ENCODE measurements around the gene PRR5L.

The PRR5L gene

GRCh38 chr11:36358436-36358835 lies 62.3 kb downstream of the PRR5L start:
- Histone ChIP-seq H3K4me1 (ENCODE audit: control insufficient read depth, insufficient read depth, low read length) (no peaks in the 10 kb centered on the region), H3K9ac (ENCODE audit: low read length in 2 of 2) (no peak overlapping the region), H3K4me3 (ENCODE audit: low read length in 2 of 2) (no peak overlapping the region), H3K27ac (ENCODE audit: low read length) (no peak overlapping the region), H3K27me3 (ENCODE audit: control insufficient read depth in 1 of 2, insufficient read depth in 2 of 2, low read length in 2 of 2) (no peaks in the 10 kb centered on the region), H3K36me3 (ENCODE audit: control insufficient read depth in 2 of 2, insufficient read depth in 2 of 2, low read length in 2 of 2) (no peaks in the 10 kb centered on the region), H3K9me3 (ENCODE audit: control insufficient read depth in 2 of 2, low read length in 2 of 2) (no peaks in the 10 kb centered on the region)

GRCh38 chr11:36360318-36360717 lies 64.2 kb downstream of the PRR5L start:
- H3K27ac ChIP-seq (ENCODE audit: low read length): no peak overlapping the region
- H3K4me3 ChIP-seq (ENCODE audit: low read length in 2 of 2): no peak overlapping the region
- no peaks in the 10 kb centered on the region for H3K9me3 ChIP-seq (ENCODE audit: control insufficient read depth in 2 of 2, low read length in 2 of 2)
- H3K9ac ChIP-seq (ENCODE audit: low read length in 2 of 2): no peak overlapping the region
- H3K27me3 ChIP-seq (ENCODE audit: control insufficient read depth in 1 of 2, insufficient read depth in 2 of 2, low read length in 2 of 2): no peaks in the 10 kb centered on the region
- no peaks in the 10 kb centered on the region for H3K36me3 ChIP-seq (ENCODE audit: control insufficient read depth in 2 of 2, insufficient read depth in 2 of 2, low read length in 2 of 2)
- H3K4me1 ChIP-seq (ENCODE audit: control insufficient read depth, insufficient read depth, low read length): no peaks in the 10 kb centered on the region

GRCh38 chr11:36360826-36361415 lies 64.8 kb downstream of the PRR5L start:
- Histone ChIP-seq H3K9me3 (ENCODE audit: control insufficient read depth in 2 of 2, low read length in 2 of 2) (no peaks in the 10 kb centered on the region), H3K27ac (ENCODE audit: low read length) (no peak overlapping the region), H3K27me3 (ENCODE audit: control insufficient read depth in 1 of 2, insufficient read depth in 2 of 2, low read length in 2 of 2) (no peaks in the 10 kb centered on the region), H3K36me3 (ENCODE audit: control insufficient read depth in 2 of 2, insufficient read depth in 2 of 2, low read length in 2 of 2) (no peaks in the 10 kb centered on the region), H3K9ac (ENCODE audit: low read length in 2 of 2) (no peak overlapping the region), H3K4me3 (ENCODE audit: low read length in 2 of 2) (no peak overlapping the region), H3K4me1 (ENCODE audit: control insufficient read depth, insufficient read depth, low read length) (no peaks in the 10 kb centered on the region)

- Histone ChIP-seq H3K9me3 (ENCODE audit: control insufficient read depth in 2 of 2, low read length in 2 of 2) (no peaks in the 10 kb centered on the region), H3K4me1 (ENCODE audit: control insufficient read depth, insufficient read depth, low read length) (no peaks in the 10 kb centered on the region), H3K4me3 (ENCODE audit: low read length in 2 of 2) (no peak overlapping the region), H3K27me3 (ENCODE audit: control insufficient read depth in 1 of 2, insufficient read depth in 2 of 2, low read length in 2 of 2) (no peaks in the 10 kb centered on the region), H3K36me3 (ENCODE audit: control insufficient read depth in 2 of 2, insufficient read depth in 2 of 2, low read length in 2 of 2) (no peaks in the 10 kb centered on the region), H3K27ac (ENCODE audit: low read length) (no peak overlapping the region), H3K9ac (ENCODE audit: low read length in 2 of 2) (no peak overlapping the region)
These were observed 65.4 kb downstream of the PRR5L start for GRCh38 chr11:36361472-36361871.

- Histone ChIP-seq H3K9ac (ENCODE audit: low read length in 2 of 2) (no peak overlapping the region), H3K27me3 (ENCODE audit: control insufficient read depth in 1 of 2, insufficient read depth in 2 of 2, low read length in 2 of 2) (no peaks in the 10 kb centered on the region), H3K4me1 (ENCODE audit: control insufficient read depth, insufficient read depth, low read length) (no peaks in the 10 kb centered on the region), H3K4me3 (ENCODE audit: low read length in 2 of 2) (no peak overlapping the region), H3K9me3 (ENCODE audit: control insufficient read depth in 2 of 2, low read length in 2 of 2) (no peaks in the 10 kb centered on the region), H3K36me3 (ENCODE audit: control insufficient read depth in 2 of 2, insufficient read depth in 2 of 2, low read length in 2 of 2) (no peaks in the 10 kb centered on the region), H3K27ac (ENCODE audit: low read length) (no peak overlapping the region)
These were observed 65.9 kb downstream of the PRR5L start for GRCh38 chr11:36361901-36362391.

- Histone ChIP-seq H3K4me1 (ENCODE audit: control insufficient read depth, insufficient read depth, low read length) (no peaks in the 10 kb centered on the region), H3K27ac (ENCODE audit: low read length) (no peak overlapping the region), H3K9me3 (ENCODE audit: control insufficient read depth in 2 of 2, low read length in 2 of 2) (no peaks in the 10 kb centered on the region)
These were observed 66.8 kb downstream of the PRR5L start for GRCh38 chr11:36362902-36363301.

GRCh38 chr11:36363361-36364268 lies 67.5 kb downstream of the PRR5L start:
- no peaks in the 10 kb centered on the region for H3K9me3 ChIP-seq (ENCODE audit: control insufficient read depth in 2 of 2, low read length in 2 of 2)
- no peaks in the 10 kb centered on the region for H3K36me3 ChIP-seq (ENCODE audit: control insufficient read depth in 2 of 2, insufficient read depth in 2 of 2, low read length in 2 of 2)
- H3K9ac ChIP-seq (ENCODE audit: low read length in 2 of 2): no peak overlapping the region
- H3K27me3 ChIP-seq (ENCODE audit: control insufficient read depth in 1 of 2, insufficient read depth in 2 of 2, low read length in 2 of 2): peaks cover 0 to 2% of the 10 kb centered on the region in 2 donors
- no peak overlapping the region for H3K27ac ChIP-seq (ENCODE audit: low read length)
- H3K4me1 ChIP-seq (ENCODE audit: control insufficient read depth, insufficient read depth, low read length): no peaks in the 10 kb centered on the region
- no peak overlapping the region for H3K4me3 ChIP-seq (ENCODE audit: low read length in 2 of 2)

More at GRCh38 chr11:36362902-36363301, 66.8 kb downstream of the PRR5L start:
- peaks cover 0 to 2% of the 10 kb centered on the region in 2 donors for H3K27me3 ChIP-seq (ENCODE audit: control insufficient read depth in 1 of 2, insufficient read depth in 2 of 2, low read length in 2 of 2)
- no peaks in the 10 kb centered on the region for H3K36me3 ChIP-seq (ENCODE audit: control insufficient read depth in 2 of 2, insufficient read depth in 2 of 2, low read length in 2 of 2)
- H3K4me3 ChIP-seq (ENCODE audit: low read length in 2 of 2): no peak overlapping the region
- no peak overlapping the region for H3K9ac ChIP-seq (ENCODE audit: low read length in 2 of 2)

- no peaks in the 10 kb centered on the region for H3K36me3 ChIP-seq (ENCODE audit: control insufficient read depth in 2 of 2, insufficient read depth in 2 of 2, low read length in 2 of 2)
- peaks cover 0 to 2% of the 10 kb centered on the region in 2 donors for H3K27me3 ChIP-seq (ENCODE audit: control insufficient read depth in 1 of 2, insufficient read depth in 2 of 2, low read length in 2 of 2)
- no peak overlapping the region for H3K9ac ChIP-seq (ENCODE audit: low read length in 2 of 2)
- H3K4me3 ChIP-seq (ENCODE audit: low read length in 2 of 2): no peak overlapping the region
- no peaks in the 10 kb centered on the region for H3K9me3 ChIP-seq (ENCODE audit: control insufficient read depth in 2 of 2, low read length in 2 of 2)
- no peak overlapping the region for H3K27ac ChIP-seq (ENCODE audit: low read length)
- no peaks in the 10 kb centered on the region for H3K4me1 ChIP-seq (ENCODE audit: control insufficient read depth, insufficient read depth, low read length)
These were observed 68.7 kb downstream of the PRR5L start for GRCh38 chr11:36364551-36365325.

GRCh38 chr11:36365907-36366306 lies 69.8 kb downstream of the PRR5L start:
- Histone ChIP-seq H3K27me3 (ENCODE audit: control insufficient read depth in 1 of 2, insufficient read depth in 2 of 2, low read length in 2 of 2) (peaks cover 0 to 2% of the 10 kb centered on the region in 2 donors), H3K36me3 (ENCODE audit: control insufficient read depth in 2 of 2, insufficient read depth in 2 of 2, low read length in 2 of 2) (no peaks in the 10 kb centered on the region), H3K4me1 (ENCODE audit: control insufficient read depth, insufficient read depth, low read length) (no peaks in the 10 kb centered on the region), H3K9ac (ENCODE audit: low read length in 2 of 2) (no peak overlapping the region), H3K27ac (ENCODE audit: low read length) (no peak overlapping the region), H3K9me3 (ENCODE audit: control insufficient read depth in 2 of 2, low read length in 2 of 2) (no peaks in the 10 kb centered on the region), H3K4me3 (ENCODE audit: low read length in 2 of 2) (no peak overlapping the region)

- no peaks in the 10 kb centered on the region for H3K36me3 ChIP-seq (ENCODE audit: control insufficient read depth in 2 of 2, insufficient read depth in 2 of 2, low read length in 2 of 2)
- no peak overlapping the region for H3K27ac ChIP-seq (ENCODE audit: low read length)
- no peaks in the 10 kb centered on the region for H3K4me1 ChIP-seq (ENCODE audit: control insufficient read depth, insufficient read depth, low read length)
- no peak overlapping the region for H3K9ac ChIP-seq (ENCODE audit: low read length in 2 of 2)
- H3K9me3 ChIP-seq (ENCODE audit: control insufficient read depth in 2 of 2, low read length in 2 of 2): no peaks in the 10 kb centered on the region
- H3K4me3 ChIP-seq (ENCODE audit: low read length in 2 of 2): no peak overlapping the region
- H3K27me3 ChIP-seq (ENCODE audit: control insufficient read depth in 1 of 2, insufficient read depth in 2 of 2, low read length in 2 of 2): peaks cover 2% of the 10 kb centered on the region in 2 donors
These were observed 72.0 kb downstream of the PRR5L start for GRCh38 chr11:36367806-36368680.
